ENCODE data around the gene COL23A1. TPM values are rescaled to one million over a fixed set of nuclear protein-coding genes. Genes with fewer than 3 reads are reported as not detected.
A peak's percentile ranks its signal among the peaks of the same experiment; 100 is the strongest.

COL23A1 gene
- total and polyA plus RNA-seq, 2 of the 13 experiments (the other 11 are each of a cell fraction or from before 2014, with no cell fraction given), result not detected

DNA sequence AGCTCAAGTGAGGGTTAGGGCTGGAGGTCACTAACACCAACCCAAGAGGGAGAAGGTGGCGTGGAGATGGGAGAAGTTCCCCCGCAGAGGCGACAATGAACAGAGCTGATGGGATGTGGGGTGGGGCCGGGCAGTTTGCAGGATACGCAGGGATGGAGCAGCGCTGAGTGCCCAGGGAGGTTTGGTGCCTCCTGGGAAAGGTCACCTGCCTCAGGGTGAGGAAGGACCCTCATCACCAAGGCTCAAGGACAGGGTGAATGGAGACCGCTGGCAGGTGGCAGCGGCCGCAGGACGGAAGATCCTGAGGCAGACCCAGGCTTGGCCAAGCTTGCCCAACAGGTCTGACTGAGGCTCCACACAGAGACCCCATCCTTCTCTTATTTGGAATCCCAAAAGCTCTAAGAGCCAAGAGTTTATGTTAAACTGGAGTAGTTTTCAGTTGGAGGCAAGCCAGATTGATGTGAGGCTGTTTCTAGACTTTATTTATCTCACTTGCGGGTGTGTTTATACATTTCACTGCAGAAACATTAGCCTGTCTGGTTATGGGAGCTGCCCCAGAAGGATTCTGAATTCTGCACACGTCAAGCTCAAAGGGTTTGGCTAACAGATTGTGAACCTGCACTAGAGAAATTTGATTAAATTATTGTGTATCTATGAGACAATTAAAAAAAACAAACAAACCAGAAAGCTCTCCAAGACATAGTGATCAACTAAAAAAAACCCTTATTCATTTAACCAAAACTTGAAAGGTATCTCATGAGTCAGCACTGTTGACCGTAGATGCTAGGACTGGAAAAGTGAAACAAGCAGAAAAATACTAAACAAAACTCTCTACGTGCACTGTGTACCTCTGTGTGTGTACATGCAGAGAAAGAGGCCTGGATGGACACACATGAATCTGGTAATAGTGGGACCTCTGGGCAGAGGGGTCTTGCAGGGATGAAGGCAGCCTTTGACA, 211.4 kb downstream of the COL23A1 start:
- H3K4me2 ChIP-seq (ENCODE audit: low read depth, low read length), result no peak overlapping the region
- TF ChIP-seq MAFK (conservative IDR thresholded peaks at IDR 0.05 in 1 of 2, IDR thresholded peaks at IDR 0.05 in 1 of 2; ENCODE audit: low read length in 2 of 2), result peak; percentile 57 to 76
- TF ChIP-seq, protein P1, sequence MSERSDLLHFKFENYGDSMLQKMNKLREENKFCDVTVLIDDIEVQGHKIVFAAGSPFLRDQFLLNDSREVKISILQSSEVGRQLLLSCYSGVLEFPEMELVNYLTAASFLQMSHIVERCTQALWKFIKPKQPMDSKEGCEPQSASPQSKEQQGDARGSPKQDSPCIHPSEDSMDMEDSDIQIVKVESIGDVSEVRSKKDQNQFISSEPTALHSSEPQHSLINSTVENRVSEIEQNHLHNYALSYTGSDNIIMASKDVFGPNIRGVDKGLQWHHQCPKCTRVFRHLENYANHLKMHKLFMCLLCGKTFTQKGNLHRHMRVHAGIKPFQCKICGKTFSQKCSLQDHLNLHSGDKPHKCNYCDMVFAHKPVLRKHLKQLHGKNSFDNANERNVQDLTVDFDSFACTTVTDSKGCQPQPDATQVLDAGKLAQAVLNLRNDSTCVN (CRISPR knock-in tag; IDR thresholded peaks at IDR 0.05; ENCODE audit: borderline replicate concordance), result no peak
- TF ChIP-seq POLR2A (IDR thresholded peaks at IDR 0.05; ENCODE audit: insufficient read depth in 1 of 2, low read depth in 2 of 2, low read length in 2 of 2), result no peak
- peak; percentile 47; the same call in 1 of the 2 replicates for TF ChIP-seq MAFF (IDR thresholded peaks at IDR 0.05; ENCODE audit: low read depth, low read length)
- no peak for TF ChIP-seq SMYD3 (CRISPR knock-in tag; IDR thresholded peaks at IDR 0.05)
- no peak for TF ChIP-seq GFI1 (CRISPR knock-in tag; IDR thresholded peaks at IDR 0.05; ENCODE audit: borderline replicate concordance)
- no peak for TF ChIP-seq TAF15 (IDR thresholded peaks at IDR 0.05; ENCODE audit: low read depth, low read length, poor library complexity, severe bottlenecking)
- TF ChIP-seq, protein P2, sequence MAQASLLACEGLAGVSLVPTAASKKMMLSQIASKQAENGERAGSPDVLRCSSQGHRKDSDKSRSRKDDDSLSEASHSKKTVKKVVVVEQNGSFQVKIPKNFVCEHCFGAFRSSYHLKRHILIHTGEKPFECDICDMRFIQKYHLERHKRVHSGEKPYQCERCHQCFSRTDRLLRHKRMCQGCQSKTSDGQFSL (CRISPR knock-in tag; IDR thresholded peaks at IDR 0.05), result no peak
- TF ChIP-seq, protein P3, sequence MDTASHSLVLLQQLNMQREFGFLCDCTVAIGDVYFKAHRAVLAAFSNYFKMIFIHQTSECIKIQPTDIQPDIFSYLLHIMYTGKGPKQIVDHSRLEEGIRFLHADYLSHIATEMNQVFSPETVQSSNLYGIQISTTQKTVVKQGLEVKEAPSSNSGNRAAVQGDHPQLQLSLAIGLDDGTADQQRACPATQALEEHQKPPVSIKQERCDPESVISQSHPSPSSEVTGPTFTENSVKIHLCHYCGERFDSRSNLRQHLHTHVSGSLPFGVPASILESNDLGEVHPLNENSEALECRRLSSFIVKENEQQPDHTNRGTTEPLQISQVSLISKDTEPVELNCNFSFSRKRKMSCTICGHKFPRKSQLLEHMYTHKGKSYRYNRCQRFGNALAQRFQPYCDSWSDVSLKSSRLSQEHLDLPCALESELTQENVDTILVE (CRISPR knock-in tag; IDR thresholded peaks at IDR 0.05), result no peak
- POLR2A ChIA-PET, result no interaction called here
- peaks cover 0 to 27% of the 10 kb centered on the region in 2 experiments; a peak in 3 of 5 replicates for H3K27me3 ChIP-seq (ENCODE audit: control insufficient read depth in 1 of 2, insufficient read depth in 2 of 2, low read length in 2 of 2)
- H3K27ac ChIP-seq (ENCODE audit: extremely low read length, insufficient read depth, low read length), result no peak overlapping the region
- H3K79me2 ChIP-seq (ENCODE audit: insufficient read depth, low read length), result no peaks in the 10 kb centered on the region
- H3K4me1 ChIP-seq (ENCODE audit: insufficient read depth, low read length), result no peaks in the 10 kb centered on the region
- in situ Hi-C loops (cut with HindIII; ENCODE audit: extremely low pct_ligation_motif_present, low pct_unique_long_range_greater_than_20kb) (no loop called here), intact Hi-C loops (cut with micrococcal nuclease; ENCODE audit: unreplicated experiment) (no loop called here)
- BruUV-seq (replicated peaks), result no TSS peak
- CTCF ChIA-PET (ENCODE audit: low intra/inter-chr PET ratio, low total read pairs), result no interaction called here
- no peaks in the 10 kb centered on the region for H3K36me3 ChIP-seq (replicated peaks in 1 of 2; ENCODE audit: control insufficient read depth in 1 of 2, insufficient read depth in 2 of 2, low read length in 2 of 2)
- no peaks in the 10 kb centered on the region for H3K9me3 ChIP-seq (ENCODE audit: low read length)
- H3K9ac ChIP-seq (ENCODE audit: insufficient read depth, low read depth, low read length), result no peak overlapping the region
- H3K4me3 ChIP-seq (replicated peaks in 1 of 3; ENCODE audit: insufficient read depth in 1 of 3, low read depth in 2 of 3, low read length in 3 of 3), result no peak overlapping the region
- FAIRE-seq (no peak), ATAC-seq (no peak), DNase-seq (ENCODE audit: low spot score) (no peak)
- no peaks in the 10 kb centered on the region for H4K20me1 ChIP-seq (ENCODE audit: insufficient read depth, low read length)
- WGBS (ENCODE audit: low lambda C conversion rate), result 66% methylated on average over 14 of the region's 14 CpGs
- no peak overlapping the region for H2AFZ ChIP-seq (ENCODE audit: low read length)
